Uterus (tissue), 2 donors: ENCODE data around the gene UBL5.

ENCODE experiments used
- POLR2A ChIP-seq, 2 donors: fragments of 450-650 bp; IDR thresholded peaks; one replicate each; pipeline ENCODE4 v1.6.1; 2016; ENCODE audit warnings: antibody characterized with exemption in 2 of 2, mild to moderate bottlenecking in 1 of 2, moderate library complexity in 1 of 2
- TF ChIP-seq, protein P1 (sequence below), 4 experiments: fragments of 200-600 bp in 2 of 4; fragments of 450-650 bp in 2 of 4; sonication (generic) in 2 of 4; IDR thresholded peaks; one replicate each; pipeline ENCODE4 v1.5.1; 2016 to 2019; ENCODE audit warnings: antibody characterized with exemption in 4 of 4, mild to moderate bottlenecking in 2 of 4, moderate library complexity in 1 of 4

DNA sequence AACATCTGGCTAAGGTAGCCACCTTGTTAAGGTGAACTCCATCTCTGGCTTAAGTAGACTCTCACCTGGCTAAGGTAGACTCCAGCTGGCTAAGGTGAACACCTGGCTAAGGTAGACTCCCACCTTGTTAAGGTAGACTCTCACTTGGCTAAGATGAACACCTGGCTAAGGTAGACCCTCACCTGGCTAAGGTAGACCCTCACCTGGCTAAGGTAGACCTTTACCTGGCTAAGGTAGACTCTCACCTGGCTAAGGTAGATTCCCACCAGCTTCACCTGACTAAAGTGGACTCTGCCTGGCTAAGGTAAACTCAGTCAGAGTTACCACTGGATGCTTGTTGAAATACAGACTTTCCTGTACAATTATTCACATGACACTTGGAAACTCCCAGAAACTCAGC lies 31.0 kb downstream of the UBL5 start:
- TF ChIP-seq, protein P1, sequence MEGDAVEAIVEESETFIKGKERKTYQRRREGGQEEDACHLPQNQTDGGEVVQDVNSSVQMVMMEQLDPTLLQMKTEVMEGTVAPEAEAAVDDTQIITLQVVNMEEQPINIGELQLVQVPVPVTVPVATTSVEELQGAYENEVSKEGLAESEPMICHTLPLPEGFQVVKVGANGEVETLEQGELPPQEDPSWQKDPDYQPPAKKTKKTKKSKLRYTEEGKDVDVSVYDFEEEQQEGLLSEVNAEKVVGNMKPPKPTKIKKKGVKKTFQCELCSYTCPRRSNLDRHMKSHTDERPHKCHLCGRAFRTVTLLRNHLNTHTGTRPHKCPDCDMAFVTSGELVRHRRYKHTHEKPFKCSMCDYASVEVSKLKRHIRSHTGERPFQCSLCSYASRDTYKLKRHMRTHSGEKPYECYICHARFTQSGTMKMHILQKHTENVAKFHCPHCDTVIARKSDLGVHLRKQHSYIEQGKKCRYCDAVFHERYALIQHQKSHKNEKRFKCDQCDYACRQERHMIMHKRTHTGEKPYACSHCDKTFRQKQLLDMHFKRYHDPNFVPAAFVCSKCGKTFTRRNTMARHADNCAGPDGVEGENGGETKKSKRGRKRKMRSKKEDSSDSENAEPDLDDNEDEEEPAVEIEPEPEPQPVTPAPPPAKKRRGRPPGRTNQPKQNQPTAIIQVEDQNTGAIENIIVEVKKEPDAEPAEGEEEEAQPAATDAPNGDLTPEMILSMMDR (IDR thresholded peaks at IDR 0.05), result no peak
- no peak for TF ChIP-seq POLR2A (IDR thresholded peaks at IDR 0.05)
